Testis (tissue), 3 donors: ENCODE measurements around the gene WLS. TPM values are rescaled to one million over a fixed set of nuclear protein-coding genes. Genes with fewer than 3 reads are reported as not detected.

Source experiments
- DNase-seq: peaks from one replicate; pipeline ENCODE4 v3.0.0-alpha.2; 2019
- H3K27ac ChIP-seq, 2 donors: fragments of 200-600 bp; sonication (generic); one replicate each; pipeline ENCODE4 v1.5.1; 2019
- H3K27me3 ChIP-seq: fragments of 200-600 bp; sonication (generic); one replicate; pipeline ENCODE4 v1.5.1; 2019
- H3K36me3 ChIP-seq: fragments of 200-600 bp; sonication (generic); one replicate; pipeline ENCODE4 v1.5.1; 2017; ENCODE audit warnings: low read depth; ENCODE audit errors: missing control alignments
- H3K4me1 ChIP-seq: fragments of 200-600 bp; sonication (generic); one replicate; pipeline ENCODE4 v1.5.1; 2019
- H3K4me3 ChIP-seq, 2 donors: fragments of 200-600 bp; sonication (generic); one replicate each; pipeline ENCODE4 v1.5.1; 2017 to 2019
- H3K9me3 ChIP-seq: fragments of 200-600 bp; sonication (generic); one replicate; pipeline ENCODE4 v1.5.1; 2017
- CTCF ChIP-seq, 3 experiments: fragments of 450-650 bp in 2 of 3; fragments of 200-600 bp in 1 of 3; sonication (generic) in 1 of 3; IDR thresholded peaks; one replicate each; pipeline ENCODE4 v1.5.1; 2016 to 2019; ENCODE audit warnings: antibody characterized with exemption in 3 of 3, mild to moderate bottlenecking in 2 of 3, moderate library complexity in 1 of 3
- POLR2A ChIP-seq: fragments of 450-650 bp; IDR thresholded peaks from one replicate; pipeline ENCODE4 v1.6.1; 2017; ENCODE audit warnings: antibody characterized with exemption, mild to moderate bottlenecking, moderate library complexity
- WGBS, 2 donors: methylation state at CpG; one replicate each; pipeline ENCODE4 v1.1.5; 2018; 5-methylcytosine and 5-hydroxymethylcytosine counted together
- intact Hi-C: fragments of 100-400 bp; cut with DNase I; formaldehyde crosslinking; loops from one replicate; pipeline ENCODE4 v1.15.1; 2023; ENCODE audit warnings: low total_unique reads
- polyA plus RNA-seq: library from polyadenylated mRNA; stranded (reverse); fragments of 350-450 nt; fragmentation: Illumina TruSeq; extraction: RNeasy Lipid Tissue Mini Kit (QIAGEN cat#74804); gene quantifications from one replicate; pipeline ENCODE4 v1.2.3, GENCODE V29; 2014; ENCODE audit warnings: low read depth, low replicate concordance; ENCODE audit not compliant: insufficient read depth
- total RNA-seq, 2 donors: library from RNA; depleted of rRNA; stranded (reverse); fragments of >200 nt; gene quantifications; one replicate each; pipeline ENCODE4 v1.2.3, GENCODE V29; 2016

WLS gene
- total and polyA plus RNA-seq, 3 donors from 2014 or later = 32.6 to 93.7 (median 75.5) TPM

- no peaks in the 10 kb centered on the region for H3K27me3 ChIP-seq
- no peak for DNase-seq
- no peak overlapping the region for H3K27ac ChIP-seq
- no peak for TF ChIP-seq CTCF (IDR thresholded peaks at IDR 0.05)
- no peak for TF ChIP-seq POLR2A
- H3K4me3 ChIP-seq = no peak overlapping the region
- intact Hi-C loops = no loop called here
- no peaks in the 10 kb centered on the region for H3K36me3 ChIP-seq
- no peaks in the 10 kb centered on the region for H3K9me3 ChIP-seq
- 62 to 64% methylated on average over 15 of the region's 15 CpGs for WGBS, 2 donors
- peaks cover 12% of the 10 kb centered on the region for H3K4me1 ChIP-seq
These were observed 91.0 kb downstream of the WLS start for GRCh38 chr1:68141071-68142021.

- H3K27me3 ChIP-seq = no peaks in the 10 kb centered on the region
- H3K4me1 ChIP-seq = peaks cover 12% of the 10 kb centered on the region
- TF ChIP-seq CTCF (IDR thresholded peaks at IDR 0.05) (no peak), POLR2A (no peak)
- no peaks in the 10 kb centered on the region for H3K9me3 ChIP-seq
- no peak overlapping the region for H3K4me3 ChIP-seq
- DNase-seq = no peak
- no peaks in the 10 kb centered on the region for H3K36me3 ChIP-seq
- no peak overlapping the region for H3K27ac ChIP-seq
- 72 to 77% methylated on average over 4 of the region's 4 CpGs for WGBS, 2 donors
- intact Hi-C loops = no loop called here
These were observed 91.8 kb downstream of the WLS start for GRCh38 chr1:68140536-68140935.

- Histone ChIP-seq H3K4me3 (no peak overlapping the region), H3K9me3 (no peaks in the 10 kb centered on the region), H3K27me3 (no peaks in the 10 kb centered on the region), H3K4me1 (peaks cover 2% of the 10 kb centered on the region), H3K27ac (no peak overlapping the region), H3K36me3 (no peaks in the 10 kb centered on the region)
- TF ChIP-seq POLR2A = no peak
- intact Hi-C loops = no loop called here
- WGBS, 2 donors = 92 to 95% methylated on average over 2 of the region's 2 CpGs
- DNase-seq = no peak
These were observed 96.1 kb downstream of the WLS start for GRCh38 chr1:68136187-68136586.

- TF ChIP-seq POLR2A (no peak), CTCF (IDR thresholded peaks at IDR 0.05) (no peak)
- WGBS, 2 donors = 97 to 99% methylated on average over 8 of the region's 8 CpGs
- intact Hi-C loops = no loop called here
- Histone ChIP-seq H3K27ac (no peak overlapping the region), H3K36me3 (no peaks in the 10 kb centered on the region), H3K27me3 (no peaks in the 10 kb centered on the region), H3K9me3 (no peaks in the 10 kb centered on the region), H3K4me1 (no peaks in the 10 kb centered on the region), H3K4me3 (no peak overlapping the region)
- DNase-seq = no peak
These were observed 99.7 kb downstream of the WLS start for GRCh38 chr1:68132426-68133130.

- WGBS, 2 donors = 98 to 100% methylated on average over 3 of the region's 3 CpGs
- Histone ChIP-seq H3K4me3 (no peak overlapping the region), H3K36me3 (no peaks in the 10 kb centered on the region), H3K27ac (no peak overlapping the region), H3K9me3 (no peaks in the 10 kb centered on the region), H3K27me3 (no peaks in the 10 kb centered on the region), H3K4me1 (no peaks in the 10 kb centered on the region)
- no peak for TF ChIP-seq POLR2A
- no peak for TF ChIP-seq CTCF (IDR thresholded peaks at IDR 0.05)
- intact Hi-C loops = no loop called here
- no peak for DNase-seq
These were observed 101.1 kb downstream of the WLS start for GRCh38 chr1:68131261-68131660.
